Subcutaneous adipose tissue (tissue), 4 donors: Measurements from ENCODE around the gene CD302. TPM values are rescaled to one million over a fixed set of nuclear protein-coding genes. Genes with fewer than 3 reads are reported as not detected.

Source experiments
- CTCF ChIP-seq: fragments of 450-650 bp; IDR thresholded peaks from one replicate; pipeline ENCODE4 v1.5.1; 2016; ENCODE audit warnings: low read depth, mild to moderate bottlenecking, control low read depth, antibody characterized with exemption, moderate library complexity
- total RNA-seq, 4 donors: library from RNA; depleted of rRNA; stranded (reverse); fragments of >200 nt; gene quantifications; one replicate each; pipeline ENCODE4 v1.1.0, GENCODE V29; 2016

The CD302 gene
- total RNA-seq, 4 donors from 2014 or later: 88.9 to 270 (median 170) TPM

GRCh38 chr2:159818940-159819339, 20.9 kb upstream of the CD302 start:
- no peak for TF ChIP-seq CTCF

GRCh38 chr2:159817283-159817682, 19.3 kb upstream of the CD302 start:
- no peak for TF ChIP-seq CTCF

- no peak for TF ChIP-seq CTCF
Observed at GRCh38 chr2:159811232-159811631, 13.2 kb upstream of the CD302 start.

- TF ChIP-seq CTCF: no peak
Observed at GRCh38 chr2:159808032-159808425, 10.0 kb upstream of the CD302 start.

- no peak for TF ChIP-seq CTCF
Observed at GRCh38 chr2:159807183-159808031, 9.4 kb upstream of the CD302 start.

DNA sequence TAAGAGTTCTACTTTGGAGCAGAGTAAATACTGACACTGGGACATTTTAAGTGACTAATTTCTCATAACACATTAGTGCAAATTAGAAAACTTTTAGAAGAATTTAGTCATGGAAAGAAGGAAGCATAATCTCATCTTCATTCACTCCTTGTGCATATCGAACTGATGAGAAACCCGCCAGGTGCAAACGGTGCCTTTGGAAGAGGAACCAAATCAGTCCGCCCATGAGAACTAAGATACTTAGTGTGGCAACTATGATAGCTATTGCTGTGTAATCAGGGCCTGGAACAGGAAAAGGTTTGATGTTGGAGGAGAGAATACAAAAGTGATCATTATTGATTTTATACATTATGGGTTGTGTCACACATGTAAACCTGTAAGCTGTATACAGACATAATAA, 6.9 kb upstream of the CD302 start:
- TF ChIP-seq CTCF: no peak

DNA sequence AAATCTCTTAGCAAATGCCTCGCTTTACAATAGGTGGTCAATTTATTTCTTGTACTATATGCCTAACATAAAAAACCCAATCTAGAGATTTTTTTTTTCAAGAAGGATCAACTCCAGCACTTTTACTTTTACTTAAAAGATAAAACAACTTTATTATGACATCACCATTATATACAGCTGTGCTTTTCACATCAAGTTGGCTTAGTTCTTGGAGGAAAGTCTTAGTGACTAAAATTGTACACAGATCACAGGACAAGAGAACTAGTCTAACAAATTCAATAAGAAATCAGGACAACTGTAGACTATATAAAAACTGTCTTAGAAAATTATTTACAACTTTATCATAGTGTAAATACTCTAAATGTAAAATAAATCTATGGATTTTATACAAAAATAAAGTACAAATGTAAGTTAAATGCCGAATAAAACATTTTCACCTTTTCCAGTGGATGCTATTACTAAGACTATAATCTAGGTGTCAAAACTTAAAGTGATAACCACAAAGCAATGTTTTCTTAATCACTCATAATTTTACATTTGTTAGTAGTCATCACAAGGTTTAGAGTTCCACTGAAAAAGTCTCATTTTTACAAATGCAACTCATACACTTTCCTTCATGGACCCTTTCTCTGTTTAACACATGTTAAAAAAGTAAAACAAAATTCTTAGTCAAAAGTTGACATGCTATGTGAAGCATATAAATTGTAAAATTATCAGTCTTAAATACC, 5.4 kb upstream of the CD302 start:
- no peak for TF ChIP-seq CTCF
